B cell (primary cell): ENCODE results near the gene MAP3K21. TPM values are rescaled to one million over a fixed set of nuclear protein-coding genes. Genes with fewer than 3 reads are reported as not detected.

ENCODE experiments used
- ATAC-seq: fragments of 200-7000 bp; cut with Tn5 transposase; one replicate; pipeline ENCODE4 v1.10.0; 2021; ENCODE audit warnings: low read depth, mild to moderate bottlenecking, moderate number of reproducible peaks, moderate library complexity
- CTCF ChIA-PET: fragments of 350-600 bp; sonication (Branson Sonifier 250); formaldehyde crosslinking; loops from one replicate; lab custom pipeline; 2021; ENCODE audit warnings: antibody characterized with exemption, inconsistent platforms; lab: Charles Lee
- POLR2A ChIA-PET: fragments of 350-600 bp; sonication (Branson Sonifier 250); formaldehyde crosslinking; loops from one replicate; lab custom pipeline; 2021; ENCODE audit warnings: antibody characterized with exemption; lab: Charles Lee
- DNase-seq: peaks from one replicate; pipeline ENCODE4 v3.0.0; 2013
- H2AFZ ChIP-seq: 2 replicates; pipeline ENCODE4 v1.6.1; 2012; ENCODE audit warnings: mild to moderate bottlenecking, low read depth, low read length; ENCODE audit not compliant: insufficient read depth, poor library complexity, severe bottlenecking
- H3K27ac ChIP-seq, 2 donors: 1 replicate in 1 of 2; 2 replicates in 1 of 2; pipeline ENCODE4 v1.5.1; 2012 to 2013; ENCODE audit warnings: low read length in 2 of 2, mild to moderate bottlenecking in 2 of 2, moderate library complexity in 1 of 2
- H3K27me3 ChIP-seq, 4 experiments: fragments of 200-600 bp in 1 of 4; sonication (generic) in 1 of 4; replicated peaks in 1 of 4; 1 replicate in 2 of 4; 2 replicates in 2 of 4; pipeline versions ENCODE4 v1.6.1 to v1.7.0; 2013 to 2016; ENCODE audit warnings: low read length in 3 of 4, mild to moderate bottlenecking in 2 of 4, mixed read lengths in 1 of 4, moderate library complexity in 1 of 4; ENCODE audit not compliant: insufficient read depth in 4 of 4, control insufficient read depth in 3 of 4; ENCODE audit errors: control extremely low read depth in 1 of 4
- H3K36me3 ChIP-seq, 2 experiments: replicated peaks in 1 of 2; 1 replicate in 1 of 2; 2 replicates in 1 of 2; pipeline versions ENCODE4 v1.6.1 to v1.7.1; 2013; ENCODE audit warnings: low read length in 1 of 2; ENCODE audit not compliant: insufficient read depth in 2 of 2, control insufficient read depth in 1 of 2; ENCODE audit errors: control extremely low read depth in 1 of 2, extremely low read depth in 1 of 2
- H3K4me1 ChIP-seq, 2 donors: fragments of 200-600 bp in 1 of 2; sonication (generic) in 1 of 2; 1 replicate in 1 of 2; 2 replicates in 1 of 2; pipeline versions ENCODE4 v1.5.1 to v1.6.1; 2013 to 2017; ENCODE audit warnings: low read length in 2 of 2; ENCODE audit not compliant: control insufficient read depth in 2 of 2, insufficient read depth in 2 of 2
- H3K4me2 ChIP-seq: replicated peaks from 2 replicates; pipeline ENCODE3; 2012; ENCODE audit warnings: mild to moderate bottlenecking, low read depth, low read length; ENCODE audit not compliant: poor library complexity, severe bottlenecking
- H3K4me3 ChIP-seq, 5 experiments: fragments of 200-600 bp in 1 of 5; sonication (generic) in 1 of 5; 1 replicate in 3 of 5; 2 replicates in 2 of 5; pipeline versions ENCODE4 v1.5.1 to v1.7.0; 2011 to 2016; ENCODE audit warnings: low read length in 4 of 5, mild to moderate bottlenecking in 4 of 5, low read depth in 2 of 5, control low read depth in 1 of 5, moderate library complexity in 1 of 5; ENCODE audit not compliant: insufficient read depth in 1 of 5; ENCODE audit errors: control extremely low read depth in 1 of 5, extremely low read depth in 1 of 5
- H3K79me2 ChIP-seq: fragments of 200-600 bp; sonication (generic); one replicate; pipeline ENCODE4 v1.6.0; 2016; ENCODE audit warnings: low read length; ENCODE audit not compliant: control insufficient read depth, insufficient read depth
- H3K9ac ChIP-seq: fragments of 200-600 bp; sonication (generic); 2 replicates; pipeline ENCODE4 v1.6.1; 2017; ENCODE audit warnings: mild to moderate bottlenecking, low read length, moderate library complexity
- H3K9me3 ChIP-seq, 3 donors: one replicate each; pipeline versions ENCODE4 v1.6.1 to v1.7.1; 2013; ENCODE audit warnings: low read length in 2 of 3; ENCODE audit not compliant: control insufficient read depth in 2 of 3, insufficient read depth in 1 of 3; ENCODE audit errors: control extremely low read depth in 1 of 3
- H4K20me1 ChIP-seq: 2 replicates; pipeline ENCODE4 v1.6.0; 2012; ENCODE audit warnings: mild to moderate bottlenecking, low read length; ENCODE audit not compliant: insufficient read depth, control insufficient read depth, poor library complexity, severe bottlenecking
- H3K27ac Mint-ChIP-seq: one replicate; pipeline ENCODE4 v1.8.0; 2021; ENCODE audit warnings: mixed read lengths
- H3K27me3 Mint-ChIP-seq: one replicate; pipeline ENCODE4 v1.8.0; 2021; ENCODE audit warnings: mixed read lengths
- H3K4me1 Mint-ChIP-seq: one replicate; pipeline ENCODE4 v1.8.0; 2021; ENCODE audit warnings: mixed read lengths
- H3K4me3 Mint-ChIP-seq: one replicate; pipeline ENCODE4 v1.8.0; 2021; ENCODE audit warnings: mixed read lengths
- H3K9me3 Mint-ChIP-seq: one replicate; pipeline ENCODE4 v1.8.0; 2022; ENCODE audit warnings: mixed read lengths; ENCODE audit not compliant: insufficient read depth
- EZH2 ChIP-seq: IDR thresholded peaks from 2 replicates; pipeline ENCODE4 v1.6.1; 2012; ENCODE audit warnings: borderline replicate concordance, low read depth, mild to moderate bottlenecking, moderate library complexity, low read length; ENCODE audit not compliant: insufficient read depth, poor library complexity, severe bottlenecking
- WGBS: methylation state at CpG from one replicate; pipeline ENCODE4 v1.1.5; 2013; ENCODE audit warnings: missing lambda C conversion rate; ENCODE audit not compliant: insufficient coverage; 5-methylcytosine and 5-hydroxymethylcytosine counted together
- intact Hi-C: fragments of 100-400 bp; cut with micrococcal nuclease; formaldehyde crosslinking; loops from one replicate; pipeline ENCODE4 v1.10.0; 2022
- polyA plus RNA-seq: library from polyadenylated mRNA; depleted of rRNA; stranded (reverse); fragments of >200 nt; gene quantifications from 2 replicates; pipeline ENCODE4 v1.2.3, GENCODE V29; 2012
- total RNA-seq, 2 donors: library from RNA; stranded (reverse); fragments of 120-200 nt in 1 of 2; gene quantifications; 1 replicate in 1 of 2; 2 replicates in 1 of 2; pipeline versions ENCODE4 v1.2.3 to v1.2.4, GENCODE V29; 2013 to 2022
- TF ChIP-seq, protein P1 (sequence below): fragments of 200-600 bp; IDR thresholded peaks from one replicate; pipeline ENCODE4 v1.8.0; 2022; ENCODE audit warnings: antibody characterized with exemption, mild to moderate bottlenecking

MAP3K21 gene
- total and polyA plus RNA-seq, 2 donors (not counting 1 experiment from before 2014, with no cell fraction given) = 1.5 to 3.7 TPM

DNA sequence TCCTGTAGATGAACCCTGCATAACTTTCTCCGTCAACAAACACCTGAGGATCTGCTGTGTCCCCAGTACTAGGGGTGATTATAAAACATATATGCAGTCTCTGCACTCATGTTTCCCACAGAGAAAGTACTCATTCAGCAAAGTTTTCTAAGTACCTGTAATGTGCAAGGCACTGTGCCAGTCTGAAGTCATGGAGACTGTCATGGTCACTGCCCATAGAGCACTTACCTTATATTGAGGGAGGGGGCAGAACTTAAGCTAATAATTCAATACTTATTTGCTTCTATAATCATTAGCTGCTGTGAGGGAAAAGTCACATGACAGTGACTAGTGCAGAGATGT, 41.2 kb downstream of the MAP3K21 start:
- no peak for DNase-seq
- WGBS = no CpG with 5 or more reads among the region's 1 CpG
- ChIA-PET POLR2A (no interaction called here), CTCF (no interaction called here)
- H2AFZ ChIP-seq = no peak overlapping the region
- no peak for ATAC-seq
- H3K9me3 ChIP-seq = no peaks in the 10 kb centered on the region
- H3K27ac ChIP-seq = no peak overlapping the region
- Mint-ChIP-seq H3K4me3 (no peak overlapping the region), H3K4me1 (no peaks in the 10 kb centered on the region), H3K27me3 (no peaks in the 10 kb centered on the region), H3K27ac (no peak overlapping the region), H3K9me3 (no peaks in the 10 kb centered on the region)
- no peaks in the 10 kb centered on the region for H4K20me1 ChIP-seq
- no peak overlapping the region for H3K9ac ChIP-seq
- no peak for TF ChIP-seq EZH2
- TF ChIP-seq, protein P1, sequence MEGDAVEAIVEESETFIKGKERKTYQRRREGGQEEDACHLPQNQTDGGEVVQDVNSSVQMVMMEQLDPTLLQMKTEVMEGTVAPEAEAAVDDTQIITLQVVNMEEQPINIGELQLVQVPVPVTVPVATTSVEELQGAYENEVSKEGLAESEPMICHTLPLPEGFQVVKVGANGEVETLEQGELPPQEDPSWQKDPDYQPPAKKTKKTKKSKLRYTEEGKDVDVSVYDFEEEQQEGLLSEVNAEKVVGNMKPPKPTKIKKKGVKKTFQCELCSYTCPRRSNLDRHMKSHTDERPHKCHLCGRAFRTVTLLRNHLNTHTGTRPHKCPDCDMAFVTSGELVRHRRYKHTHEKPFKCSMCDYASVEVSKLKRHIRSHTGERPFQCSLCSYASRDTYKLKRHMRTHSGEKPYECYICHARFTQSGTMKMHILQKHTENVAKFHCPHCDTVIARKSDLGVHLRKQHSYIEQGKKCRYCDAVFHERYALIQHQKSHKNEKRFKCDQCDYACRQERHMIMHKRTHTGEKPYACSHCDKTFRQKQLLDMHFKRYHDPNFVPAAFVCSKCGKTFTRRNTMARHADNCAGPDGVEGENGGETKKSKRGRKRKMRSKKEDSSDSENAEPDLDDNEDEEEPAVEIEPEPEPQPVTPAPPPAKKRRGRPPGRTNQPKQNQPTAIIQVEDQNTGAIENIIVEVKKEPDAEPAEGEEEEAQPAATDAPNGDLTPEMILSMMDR = no peak
- H3K4me1 ChIP-seq = no peaks in the 10 kb centered on the region
- intact Hi-C loops = no loop called here
- no peaks in the 10 kb centered on the region for H3K79me2 ChIP-seq
- no peaks in the 10 kb centered on the region for H3K36me3 ChIP-seq
- H3K27me3 ChIP-seq = no peaks in the 10 kb centered on the region
- no peak overlapping the region for H3K4me2 ChIP-seq
- H3K4me3 ChIP-seq = no peak overlapping the region

GRCh38 chr1:233372218-233373120, 44.9 kb downstream of the MAP3K21 start:
- Mint-ChIP-seq H3K4me3 (no peak overlapping the region), H3K9me3 (no peaks in the 10 kb centered on the region), H3K27me3 (no peaks in the 10 kb centered on the region), H3K27ac (no peak overlapping the region), H3K4me1 (no peaks in the 10 kb centered on the region)
- Histone ChIP-seq H2AFZ (no peak overlapping the region), H3K27me3 (no peaks in the 10 kb centered on the region), H3K4me1 (no peaks in the 10 kb centered on the region), H3K79me2 (no peaks in the 10 kb centered on the region), H4K20me1 (no peaks in the 10 kb centered on the region), H3K4me2 (no peak overlapping the region), H3K9ac (no peak overlapping the region), H3K9me3 (no peaks in the 10 kb centered on the region), H3K36me3 (no peaks in the 10 kb centered on the region), H3K4me3 (no peak overlapping the region), H3K27ac (no peak overlapping the region)
- intact Hi-C loops = no loop called here
- POLR2A ChIA-PET = no interaction called here
- TF ChIP-seq, protein P1 = no peak
- TF ChIP-seq EZH2 = no peak
- CTCF ChIA-PET = no interaction called here
- no peak for ATAC-seq
- 80% methylated on average over 2 of the region's 12 CpGs for WGBS
- DNase-seq = no peak
